GM21737 (cell line): ENCODE data around the gene VAPB.

Experiments
- ATAC-seq: cut with Tn5 transposase; IDR thresholded peaks from one replicate; pipeline ENCODE4 v1.9.1; 2021; ENCODE audit warnings: mild to moderate bottlenecking, moderate library complexity; ENCODE audit not compliant: unreplicated experiment

VAPB gene

GRCh38 chr20:58458342-58459057 lies 69.5 kb downstream of the VAPB start:
- peak; percentile 92 for ATAC-seq

- no peak for ATAC-seq
These were observed 70.2 kb downstream of the VAPB start for GRCh38 chr20:58459058-58459750.

- no peak for ATAC-seq
These were observed 72.1 kb downstream of the VAPB start for GRCh38 chr20:58461104-58461503.

- ATAC-seq: no peak
These were observed 72.9 kb downstream of the VAPB start for GRCh38 chr20:58461899-58462298.

GRCh38 chr20:58463256-58463655 lies 74.2 kb downstream of the VAPB start:
- no peak for ATAC-seq

- no peak for ATAC-seq
These were observed 75.8 kb downstream of the VAPB start for GRCh38 chr20:58464838-58465237.

GRCh38 chr20:58466095-58466708 lies 77.2 kb downstream of the VAPB start:
- ATAC-seq: no peak

- ATAC-seq: no peak
These were observed 77.9 kb downstream of the VAPB start for GRCh38 chr20:58466729-58467571.

- no peak for ATAC-seq
These were observed 78.8 kb downstream of the VAPB start for GRCh38 chr20:58467572-58468527.

GRCh38 chr20:58469616-58470015 lies 80.6 kb downstream of the VAPB start:
- no peak for ATAC-seq

- ATAC-seq: no peak
These were observed 81.5 kb downstream of the VAPB start for GRCh38 chr20:58470336-58471192.

- no peak for ATAC-seq
These were observed 82.5 kb downstream of the VAPB start for GRCh38 chr20:58471193-58472164.

- ATAC-seq: no peak
These were observed 83.4 kb downstream of the VAPB start for GRCh38 chr20:58472273-58473018.

GRCh38 chr20:58473453-58474425 lies 84.7 kb downstream of the VAPB start:
- ATAC-seq: no peak

GRCh38 chr20:58475466-58475865 lies 86.4 kb downstream of the VAPB start:
- no peak for ATAC-seq

GRCh38 chr20:58478141-58478805 lies 89.2 kb downstream of the VAPB start:
- ATAC-seq: no peak
